HG02759 (cell line): ENCODE data around the gene ZNF503.
"Not testable (repeated sequence)": the region's sequence is repeated elsewhere in the genome, so short reads cannot be mapped to it uniquely, and the experiment has no call there.

Experiments used
- ATAC-seq: cut with Tn5 transposase; IDR thresholded peaks from one replicate; pipeline ENCODE4 v1.9.1; 2021; ENCODE audit warnings: mild to moderate bottlenecking, moderate library complexity; ENCODE audit not compliant: unreplicated experiment

ZNF503 gene

GRCh38 chr10:75395932-75396630 lies 5.5 kb downstream of the ZNF503 start:
- no peak for ATAC-seq

- ATAC-seq: no peak
Measured at GRCh38 chr10:75395066-75395931, 6.3 kb downstream of the ZNF503 start.

- no peak for ATAC-seq
Measured at GRCh38 chr10:75394221-75394620, 7.3 kb downstream of the ZNF503 start.

GRCh38 chr10:75392744-75393143 lies 8.8 kb downstream of the ZNF503 start:
- ATAC-seq: no peak

- no peak for ATAC-seq
Measured at GRCh38 chr10:75392271-75392670, 9.3 kb downstream of the ZNF503 start.

- no peak for ATAC-seq
Measured at GRCh38 chr10:75390178-75390577, 11.4 kb downstream of the ZNF503 start.

- no peak for ATAC-seq
Measured at GRCh38 chr10:75388082-75388481, 13.5 kb downstream of the ZNF503 start.

GRCh38 chr10:75386128-75386527 lies 15.4 kb downstream of the ZNF503 start:
- ATAC-seq: no peak

- no peak for ATAC-seq
Measured at GRCh38 chr10:75379817-75380216, 21.7 kb downstream of the ZNF503 start.

- no peak for ATAC-seq
Measured at GRCh38 chr10:75379212-75379724, 22.3 kb downstream of the ZNF503 start.

- no peak for ATAC-seq
Measured at GRCh38 chr10:75378379-75378778, 23.2 kb downstream of the ZNF503 start.

GRCh38 chr10:75377869-75378268 lies 23.7 kb downstream of the ZNF503 start:
- ATAC-seq: no peak

- peak; percentile 80 for ATAC-seq
Measured at GRCh38 chr10:75375838-75376237, 25.7 kb downstream of the ZNF503 start.

- no peak for ATAC-seq
Measured at GRCh38 chr10:75371010-75371409, 30.6 kb downstream of the ZNF503 start.

GRCh38 chr10:75369838-75370237 lies 31.7 kb downstream of the ZNF503 start:
- ATAC-seq: not testable (repeated sequence)

- no peak for ATAC-seq
Measured at GRCh38 chr10:75367901-75368300, 33.7 kb downstream of the ZNF503 start.

GRCh38 chr10:75367021-75367487 lies 34.5 kb downstream of the ZNF503 start:
- no peak for ATAC-seq

GRCh38 chr10:75363431-75363830 lies 38.1 kb downstream of the ZNF503 start:
- no peak for ATAC-seq

GRCh38 chr10:75359876-75360275 lies 41.7 kb downstream of the ZNF503 start:
- not testable (repeated sequence) for ATAC-seq

GRCh38 chr10:75358835-75359421 lies 42.6 kb downstream of the ZNF503 start:
- ATAC-seq: no peak

- no peak for ATAC-seq
Measured at GRCh38 chr10:75358132-75358531, 43.4 kb downstream of the ZNF503 start.
